ENCODE measurements around the gene TAS2R31.
"Not testable (repeated sequence)": the region's sequence is repeated elsewhere in the genome, so short reads cannot be mapped to it uniquely, and the experiment has no call there.

Gene TAS2R31, protein sequence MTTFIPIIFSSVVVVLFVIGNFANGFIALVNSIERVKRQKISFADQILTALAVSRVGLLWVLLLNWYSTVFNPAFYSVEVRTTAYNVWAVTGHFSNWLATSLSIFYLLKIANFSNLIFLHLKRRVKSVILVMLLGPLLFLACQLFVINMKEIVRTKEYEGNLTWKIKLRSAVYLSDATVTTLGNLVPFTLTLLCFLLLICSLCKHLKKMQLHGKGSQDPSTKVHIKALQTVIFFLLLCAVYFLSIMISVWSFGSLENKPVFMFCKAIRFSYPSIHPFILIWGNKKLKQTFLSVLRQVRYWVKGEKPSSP

DNA sequence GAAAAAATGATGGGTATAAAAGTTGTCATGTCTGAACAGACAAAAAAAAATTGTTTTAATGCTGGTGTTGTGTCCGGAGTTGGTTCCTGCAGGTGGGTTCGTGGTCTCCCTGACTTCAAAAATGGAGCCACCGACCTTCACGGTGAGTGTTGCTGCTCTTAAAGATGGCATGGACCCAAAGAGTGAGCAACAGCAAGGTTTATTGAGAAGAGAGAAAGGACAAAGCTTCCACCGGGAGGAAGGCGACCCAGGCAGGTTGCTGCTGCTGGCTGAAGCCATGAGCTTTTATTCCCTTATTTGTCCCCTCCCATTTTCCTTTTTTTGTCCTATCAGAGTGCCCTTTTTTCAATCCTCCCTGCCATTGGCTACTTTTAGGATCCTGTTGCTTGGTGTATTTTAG, at the start of gene TAS2R31:
Gene TAS2R31, minus strand, starts transcription at position 101 of the 400 bp plus-strand sequence. Its CDS starts 72 bp downstream, at position 29.
- DNase-seq (ENCODE audit: low read depth), result no peak

DNA sequence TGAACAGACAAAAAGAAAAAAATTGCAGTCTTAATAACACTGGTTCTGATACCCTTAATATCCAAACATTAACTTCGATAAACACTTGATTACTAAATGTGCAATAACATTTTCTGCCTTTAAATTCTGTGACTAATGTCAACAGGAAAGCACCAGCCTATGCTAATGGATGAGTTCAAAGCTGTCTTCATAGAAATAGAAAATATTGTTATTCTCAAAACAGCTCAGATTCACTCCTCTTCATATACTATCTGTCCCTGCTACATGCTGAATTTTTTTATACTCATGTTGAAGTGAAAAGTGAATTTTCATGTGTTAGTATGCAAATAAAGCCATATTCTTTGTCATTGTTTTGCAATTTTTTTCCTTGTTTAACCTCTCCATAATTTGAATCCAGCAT, 47.0 kb upstream of the TAS2R31 start:
- DNase-seq (ENCODE audit: low read depth), result no peak

DNA sequence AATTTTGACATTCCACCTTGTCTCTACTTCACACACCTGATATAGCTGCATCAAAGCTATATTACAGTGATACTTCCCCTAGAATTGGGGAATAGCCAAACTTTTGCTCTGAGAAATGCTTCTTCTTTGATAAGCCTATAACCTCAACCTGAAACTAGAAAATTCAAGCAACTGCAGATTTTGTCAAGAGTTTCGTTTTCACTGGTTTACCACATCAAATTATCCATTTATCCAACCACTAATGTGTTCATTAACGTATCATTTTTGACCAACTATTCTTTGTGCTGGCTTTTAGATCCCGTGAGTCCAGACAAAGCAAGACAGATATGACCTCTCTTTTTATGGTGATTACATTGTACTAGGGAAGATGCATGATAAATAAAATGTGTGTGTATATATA, 44.4 kb upstream of the TAS2R31 start:
- DNase-seq (ENCODE audit: low read depth), result no peak

DNA sequence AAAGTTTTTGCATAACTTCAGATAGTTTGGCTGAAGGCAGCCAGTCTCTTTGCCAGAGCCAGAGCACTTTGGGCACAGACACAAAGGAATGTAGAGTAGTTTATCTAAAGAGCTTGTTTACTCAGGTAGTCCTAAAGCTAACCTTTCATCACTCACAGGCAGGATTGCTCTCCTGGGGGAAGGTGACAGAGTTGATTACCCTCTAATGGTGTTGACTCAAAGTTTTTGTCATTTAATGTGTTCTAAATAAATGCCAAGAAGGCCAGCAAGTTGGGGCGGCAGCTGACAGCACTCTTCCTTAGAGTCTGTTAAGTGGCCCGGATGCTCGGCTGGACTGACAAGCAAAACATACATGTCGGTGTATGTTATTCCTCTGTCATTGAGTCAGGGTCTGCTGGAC, 40.2 kb upstream of the TAS2R31 start:
- no peak for DNase-seq (ENCODE audit: low read depth)

DNA sequence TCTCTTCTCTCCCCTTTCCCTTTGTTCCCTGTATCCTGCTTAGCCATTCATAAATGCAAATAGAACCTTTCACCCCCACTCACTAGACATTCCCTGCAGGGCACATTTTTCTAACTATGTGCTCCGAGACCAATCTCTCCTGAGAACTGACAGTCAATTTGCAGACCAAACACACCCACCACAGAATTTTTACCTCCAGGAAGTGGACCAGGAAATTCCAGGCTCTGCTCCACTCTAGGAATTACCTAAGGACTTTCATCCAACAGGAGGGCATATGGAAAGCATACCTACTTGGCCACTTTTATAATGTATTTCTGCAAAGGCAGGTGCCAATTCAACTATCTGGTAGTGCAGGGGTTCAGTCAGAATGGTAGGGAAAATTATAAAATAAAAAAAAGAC, 39.8 kb upstream of the TAS2R31 start:
- no peak for DNase-seq (ENCODE audit: low read depth)

DNA sequence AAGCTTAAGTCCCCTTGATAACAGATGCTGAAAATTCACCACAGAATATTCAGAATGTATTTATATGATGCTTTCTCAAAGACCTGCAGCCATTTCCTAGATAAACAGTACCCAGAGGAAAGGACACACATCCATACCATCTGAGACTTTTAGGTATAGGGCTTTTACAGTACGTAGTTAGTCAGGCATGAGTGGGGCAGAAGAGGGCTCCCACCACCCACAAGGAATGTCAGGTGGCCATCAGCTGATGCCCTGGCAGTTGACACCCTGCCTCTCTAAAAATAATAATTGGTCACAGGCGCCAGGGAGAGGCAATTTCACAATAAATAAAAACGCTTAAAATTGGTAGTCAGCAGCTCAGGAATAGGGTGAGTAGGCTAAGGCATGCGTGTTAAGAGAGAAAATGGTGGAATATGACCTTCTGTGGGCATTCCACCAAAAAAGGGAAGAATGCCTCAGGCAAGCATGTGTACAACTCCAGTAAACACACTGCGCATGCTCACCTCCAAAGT, 38.7 kb upstream of the TAS2R31 start:
- DNase-seq (ENCODE audit: low read depth), result no peak

DNA sequence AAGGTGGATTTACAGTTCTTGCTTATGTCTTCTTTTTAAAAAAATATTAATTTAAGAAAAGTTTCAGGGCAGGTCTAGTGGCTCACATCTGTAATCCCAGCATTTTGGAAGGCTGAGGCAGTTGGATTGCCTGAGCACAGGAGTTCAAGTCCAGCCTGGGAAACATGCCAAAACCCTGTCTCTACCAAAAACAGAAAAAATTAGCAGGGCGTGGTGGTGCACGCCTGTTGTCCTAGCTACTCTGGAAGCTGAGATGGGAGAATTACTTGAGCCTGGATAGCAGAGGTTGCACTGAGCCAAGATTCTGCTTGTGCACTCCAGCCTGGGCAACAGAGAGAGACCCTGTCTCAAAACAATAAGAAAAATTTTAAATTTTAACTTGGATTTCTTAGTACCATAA, 36.3 kb upstream of the TAS2R31 start:
- no peak for DNase-seq (ENCODE audit: low read depth)

DNA sequence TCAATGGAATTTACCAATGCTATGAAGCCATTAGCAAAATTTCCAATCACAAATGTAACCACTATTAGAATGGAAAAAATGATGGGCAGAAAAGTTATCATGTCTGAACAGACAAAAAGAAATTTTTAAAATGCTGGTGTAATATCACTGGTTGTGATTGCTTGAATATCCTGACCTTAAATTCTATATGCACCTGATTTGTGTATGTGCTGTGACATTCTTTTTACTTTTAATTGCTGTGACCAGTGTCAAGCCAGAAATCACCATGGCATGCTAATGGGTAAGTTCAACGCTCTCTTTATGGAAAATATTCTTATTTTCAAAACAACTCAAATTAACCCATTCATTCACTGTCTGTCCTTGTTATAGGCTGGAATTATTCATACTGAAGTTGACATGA, 31.0 kb upstream of the TAS2R31 start, which contains the start of gene TAS2R46:
Gene TAS2R46, minus strand, starts transcription at position 101 of the 400 bp plus-strand sequence. Its CDS starts 0 bp downstream, at position 101.
- not testable (repeated sequence) for DNase-seq (ENCODE audit: low read depth)

DNA sequence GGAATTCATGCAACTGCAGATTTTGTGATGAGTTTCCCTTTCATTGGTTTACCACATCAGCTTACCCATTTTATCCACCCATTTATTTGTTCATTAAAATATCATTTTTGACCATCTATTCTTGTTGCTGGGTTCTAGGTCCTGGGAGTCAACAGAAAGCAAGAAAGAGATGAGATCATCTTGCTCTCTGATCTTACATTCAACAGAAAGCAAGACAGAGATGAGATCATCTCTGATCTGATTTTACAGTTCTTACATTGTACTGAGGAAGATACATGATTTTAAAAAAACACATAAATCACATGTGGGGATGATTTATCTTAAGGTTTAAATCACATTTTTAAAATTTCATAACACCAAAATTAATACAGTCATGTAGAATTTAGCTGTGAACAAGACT, 28.6 kb upstream of the TAS2R31 start:
- DNase-seq (ENCODE audit: low read depth), result peak; percentile 11

DNA sequence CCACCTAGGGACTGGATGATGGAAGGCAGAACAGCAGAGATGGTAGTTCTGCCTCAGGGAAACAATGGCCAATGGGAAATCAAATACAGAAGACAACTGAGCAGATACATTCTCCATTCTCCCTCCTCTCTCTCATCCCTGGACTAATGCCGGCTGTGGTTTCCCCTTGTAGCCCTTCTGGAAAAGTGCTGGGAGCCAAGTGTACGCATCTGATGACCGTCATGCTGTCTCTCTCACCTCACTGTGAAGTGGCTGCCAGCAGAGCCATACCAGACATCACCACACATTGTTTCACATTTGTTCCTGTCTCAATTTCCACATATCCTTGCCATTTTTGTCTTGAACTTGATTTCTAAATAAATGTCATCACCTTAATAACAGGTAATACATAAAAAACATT, 27.8 kb upstream of the TAS2R31 start:
- no peak for DNase-seq (ENCODE audit: low read depth)

DNA sequence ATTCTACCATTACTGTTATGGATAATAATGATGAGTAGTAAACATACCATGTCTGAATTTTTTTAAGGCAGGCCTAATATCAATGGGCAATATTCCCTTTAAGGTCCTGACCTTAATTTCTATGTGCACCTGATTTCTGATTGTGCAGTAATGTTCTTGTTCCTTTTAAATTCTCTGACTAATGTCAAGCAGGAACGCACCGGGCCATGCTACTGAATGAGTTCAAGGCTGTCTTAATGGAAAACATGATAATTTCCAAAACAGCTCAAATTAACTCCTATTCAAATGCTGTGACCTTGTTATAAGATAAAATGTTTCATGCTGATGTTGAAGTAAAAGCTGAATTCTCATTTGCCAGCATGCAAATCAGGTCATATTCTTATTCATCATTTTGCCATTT, 24.1 kb upstream of the TAS2R31 start:
- no peak for DNase-seq (ENCODE audit: low read depth)

DNA sequence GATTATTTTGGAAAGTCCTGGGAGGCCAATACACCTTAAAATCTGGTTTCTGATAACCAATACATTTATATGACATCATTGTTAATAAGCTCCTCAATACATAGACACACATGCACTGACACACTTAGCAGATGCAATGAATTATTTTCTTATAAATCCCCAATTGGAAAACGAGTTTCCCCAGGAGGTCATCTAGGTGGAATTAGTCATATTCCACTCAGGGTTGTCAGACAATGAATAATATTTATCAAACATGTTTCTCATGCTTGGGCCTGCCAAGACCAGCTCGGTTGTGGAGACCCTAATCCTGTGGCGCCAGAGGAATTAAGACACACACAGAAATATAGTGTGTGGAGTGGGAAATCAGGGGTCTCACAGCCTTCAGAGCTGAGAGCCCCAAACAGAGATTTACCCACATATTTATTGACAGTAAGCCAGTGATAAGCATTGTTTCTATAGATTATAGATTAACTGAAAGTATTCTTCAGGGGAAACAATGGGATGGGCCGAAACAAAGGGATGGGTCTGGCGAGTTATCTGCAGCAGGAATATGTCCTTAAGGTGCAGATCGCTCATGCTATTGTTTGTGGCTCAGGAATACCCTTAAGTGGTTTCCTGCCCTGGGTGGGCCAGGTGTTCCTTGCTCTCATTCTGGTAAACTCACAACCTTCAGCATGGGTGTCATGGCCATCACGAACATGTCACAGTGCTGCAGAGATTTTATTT, 18.8 kb upstream of the TAS2R31 start:
- not testable (repeated sequence) for DNase-seq (ENCODE audit: low read depth)

DNA sequence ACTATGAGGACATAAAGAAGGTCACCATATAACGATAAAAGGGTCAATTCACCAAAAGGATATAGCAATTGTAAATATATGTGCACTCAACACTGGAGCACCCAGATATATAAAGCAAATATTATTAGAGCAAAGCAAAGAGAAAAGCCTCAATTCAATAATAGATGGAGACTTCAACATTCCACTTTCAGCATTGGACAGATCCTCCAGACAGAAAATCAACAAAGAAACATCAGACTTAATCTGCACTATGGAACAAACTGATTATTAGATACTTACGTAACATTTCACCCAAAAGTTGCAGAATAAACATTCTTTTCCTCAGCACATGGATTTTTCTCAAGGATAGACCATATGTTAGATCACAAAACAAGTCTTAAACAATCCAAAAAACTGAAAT, 10.2 kb upstream of the TAS2R31 start:
- not testable (repeated sequence) for DNase-seq (ENCODE audit: low read depth)

DNA sequence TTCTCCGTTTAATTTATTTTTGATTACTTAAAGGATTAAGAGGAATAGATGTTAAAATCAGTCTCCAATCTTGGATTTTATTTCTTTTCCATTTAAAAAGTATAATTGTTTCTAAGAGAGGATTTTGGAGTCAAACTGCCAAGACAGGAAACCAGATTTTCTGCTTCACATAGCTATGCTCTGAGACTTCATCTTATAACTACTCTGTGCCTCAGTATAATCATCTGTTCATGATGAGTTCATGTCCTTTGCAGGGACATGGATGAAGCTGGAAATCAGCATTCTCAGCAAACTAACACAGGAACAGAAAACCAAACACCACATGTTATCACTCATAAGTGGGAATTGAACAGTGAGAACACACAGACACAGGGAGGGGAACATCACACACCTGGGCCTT, 9.0 kb upstream of the TAS2R31 start:
- DNase-seq (ENCODE audit: low read depth), result peak; percentile 42

DNA sequence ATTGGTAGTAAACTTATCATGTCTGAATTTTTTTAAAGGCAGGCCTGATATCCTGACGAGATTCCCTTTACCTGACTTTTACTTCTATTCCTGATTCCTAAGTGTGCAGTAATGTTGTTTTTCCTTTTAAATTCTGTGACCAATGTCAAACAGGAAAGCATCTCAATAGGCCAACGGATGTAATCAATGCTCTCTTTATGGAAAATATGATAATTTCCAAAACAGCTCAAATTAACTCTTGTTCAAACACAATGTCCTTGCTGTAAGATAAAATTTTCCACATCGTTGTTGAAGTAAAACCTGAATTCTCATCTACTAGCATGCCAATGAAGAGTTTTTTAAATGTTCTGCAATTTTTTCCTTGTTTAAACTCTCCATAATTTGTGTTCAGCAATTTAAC, 8.0 kb upstream of the TAS2R31 start:
- DNase-seq (ENCODE audit: low read depth), result no peak

DNA sequence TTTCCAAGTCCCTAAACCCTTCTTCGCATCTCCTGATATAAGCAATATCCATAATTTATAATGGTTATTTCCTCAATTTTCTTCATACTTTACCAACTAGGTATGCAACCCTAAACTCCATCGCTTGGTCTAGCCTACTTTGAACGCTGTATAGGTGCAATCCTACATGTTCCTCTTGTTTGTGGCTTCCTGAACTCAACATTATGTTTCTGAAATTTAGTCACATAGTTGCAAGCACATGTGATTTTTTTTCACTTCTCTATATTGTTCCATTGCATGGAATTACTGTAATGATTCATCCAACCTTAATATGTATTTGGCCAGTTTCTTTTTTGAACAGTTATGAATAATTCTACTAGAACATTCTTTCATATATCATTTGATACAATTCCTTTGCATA, 2.8 kb upstream of the TAS2R31 start:
- not testable (repeated sequence) for DNase-seq (ENCODE audit: low read depth)

DNA sequence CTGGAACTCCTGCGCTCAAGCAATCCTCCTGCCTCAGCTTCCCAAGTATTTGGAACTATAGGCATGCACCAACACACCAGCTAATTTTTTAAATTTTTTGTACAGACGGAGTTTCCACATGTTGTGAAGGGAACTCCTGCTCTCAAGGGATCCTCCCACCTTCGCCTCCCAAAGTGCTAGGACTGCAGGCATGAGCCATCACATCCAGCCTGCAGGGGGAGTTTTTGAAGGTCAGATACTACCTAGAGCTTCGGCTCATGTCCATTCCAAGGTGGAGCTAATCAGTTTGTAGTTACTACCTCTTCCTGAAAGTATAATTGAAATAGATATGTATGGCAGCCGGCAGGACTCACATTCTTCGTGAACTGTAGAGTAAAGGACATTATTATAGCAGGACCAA, 5.1 kb downstream of the TAS2R31 start:
- DNase-seq (ENCODE audit: low read depth), result peak; percentile 14

DNA sequence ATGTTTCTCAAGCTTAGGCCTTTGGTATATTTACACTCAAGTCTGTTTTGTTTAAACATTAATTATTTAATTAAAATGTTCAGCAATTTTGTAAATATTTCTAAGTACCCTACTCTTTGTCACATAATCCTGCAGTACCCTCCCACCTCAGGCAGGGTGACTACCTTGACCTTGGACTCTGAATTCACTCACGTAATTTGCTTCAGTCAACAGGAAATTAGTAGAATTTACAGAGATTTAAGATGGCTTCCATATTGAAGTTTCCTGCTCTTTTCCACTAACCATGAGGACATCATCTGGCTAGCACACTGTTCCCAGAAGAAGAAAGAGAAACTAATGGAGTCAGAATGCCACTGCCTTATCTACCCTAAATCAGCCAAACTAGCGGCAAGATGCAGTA, 7.8 kb downstream of the TAS2R31 start:
- no peak for DNase-seq (ENCODE audit: low read depth)

DNA sequence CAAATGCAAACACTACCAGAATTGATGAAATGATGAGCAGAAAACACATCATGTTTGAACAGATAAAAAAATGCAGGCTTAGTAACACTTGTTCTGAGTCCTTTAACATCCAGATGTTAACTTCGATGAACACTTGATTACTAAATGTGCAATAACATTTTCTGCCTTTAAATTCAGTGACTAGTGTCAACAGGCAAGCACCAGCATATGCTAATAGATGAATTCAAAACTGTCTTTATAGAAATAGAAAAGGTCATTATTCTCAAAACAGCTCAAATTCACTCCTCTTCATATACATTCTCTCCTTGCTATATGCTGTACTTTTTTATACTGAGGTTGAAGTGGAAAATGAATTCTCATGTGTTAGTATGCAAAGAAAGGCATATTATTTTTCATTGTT, 8.7 kb downstream of the TAS2R31 start, which contains the start of gene TAS2R19:
Gene TAS2R19, minus strand, starts transcription at position 101 of the 400 bp plus-strand sequence. Its CDS starts 49 bp downstream, at position 52.
- DNase-seq (ENCODE audit: low read depth), result no peak

DNA sequence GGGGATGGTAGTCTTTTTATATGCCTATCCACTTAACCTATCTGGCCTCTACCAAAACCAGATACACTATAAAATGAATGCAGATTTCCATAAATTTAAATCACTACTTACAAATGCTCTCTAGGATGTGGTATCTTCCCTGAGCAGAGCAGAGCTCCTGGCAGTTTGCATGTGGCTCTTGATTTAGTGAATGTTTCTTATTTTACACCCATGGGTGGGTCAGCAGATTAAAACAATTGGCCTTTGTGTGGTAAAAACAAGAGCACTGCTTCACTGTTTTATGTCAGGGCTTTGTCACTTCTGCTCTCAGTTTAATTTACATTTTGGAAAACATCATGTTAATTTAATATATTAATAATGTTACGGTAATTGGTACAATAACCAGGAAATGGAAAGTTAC, 14.3 kb downstream of the TAS2R31 start:
- DNase-seq (ENCODE audit: low read depth), result no peak

DNA sequence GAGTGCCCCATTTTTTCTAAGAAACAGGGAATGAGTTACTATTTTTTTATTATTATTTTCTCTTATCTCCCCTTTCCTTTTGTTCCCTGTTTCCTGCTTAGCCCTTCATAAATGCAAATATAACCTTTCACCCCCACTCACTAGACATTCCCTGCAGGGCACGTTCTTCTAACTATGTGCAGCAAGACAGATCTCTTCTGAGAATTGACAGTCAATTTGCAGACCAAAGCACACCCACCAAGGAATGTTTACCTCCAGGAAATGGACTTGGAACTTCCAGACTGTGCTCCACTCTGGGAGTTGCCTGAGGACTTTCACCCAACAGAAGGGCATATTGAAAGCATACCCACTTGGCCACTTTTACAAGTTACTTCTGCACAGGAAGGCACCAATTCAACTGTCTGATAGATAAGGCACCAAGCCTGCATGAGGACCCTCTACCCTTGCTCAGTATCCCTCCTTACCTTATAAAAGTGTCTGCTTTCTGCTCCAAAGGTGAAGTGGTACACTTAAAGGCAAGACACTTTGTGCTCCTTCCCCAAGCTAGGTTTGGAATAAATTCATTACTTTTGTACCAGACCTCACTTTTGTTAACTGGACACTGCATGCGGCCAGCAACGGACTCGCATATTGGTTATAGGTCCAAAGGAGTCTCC, 15.3 kb downstream of the TAS2R31 start:
- no peak for DNase-seq (ENCODE audit: low read depth)

DNA sequence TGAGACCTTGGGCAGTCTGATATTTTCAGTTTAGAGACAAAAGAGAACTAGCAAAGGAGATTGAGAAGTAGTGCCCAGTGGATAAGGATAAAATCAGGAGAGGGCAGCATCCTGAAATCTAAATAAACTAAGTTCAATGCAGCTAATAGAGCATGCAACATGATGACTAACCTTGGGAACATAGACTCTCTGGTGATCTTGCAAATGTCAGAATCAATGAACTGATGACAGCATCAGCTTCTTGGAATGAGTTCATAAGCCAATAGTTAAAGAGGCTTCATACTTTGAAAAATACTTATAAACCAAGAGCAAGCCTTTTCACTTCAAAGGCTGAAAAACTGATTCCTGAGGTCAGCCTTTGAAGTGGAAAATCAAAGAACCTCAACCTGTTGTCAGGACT, 17.0 kb downstream of the TAS2R31 start:
- DNase-seq (ENCODE audit: low read depth), result peak; percentile 13

DNA sequence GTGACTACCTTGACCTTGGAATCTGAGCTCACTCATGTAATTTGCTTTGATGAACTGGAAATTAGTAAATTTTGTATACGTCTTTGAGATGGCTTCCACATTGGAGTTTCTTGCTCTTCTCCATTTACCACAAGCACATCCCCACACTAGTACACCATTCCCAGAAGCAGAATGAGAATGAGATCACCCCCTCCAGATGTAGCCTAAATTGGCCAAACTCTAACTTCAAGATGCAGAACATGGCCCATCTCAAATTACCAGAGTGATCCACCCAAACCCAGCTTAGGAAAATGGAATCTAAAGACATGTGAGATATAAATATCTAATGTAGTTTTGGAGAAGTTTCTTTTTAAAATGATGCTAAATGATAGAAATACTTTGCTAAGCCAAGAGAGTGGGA, 23.6 kb downstream of the TAS2R31 start:
- DNase-seq (ENCODE audit: low read depth), result no peak

All from ELR (cell line).